ENCODE results near the gene CDK5RAP2. TPM values are rescaled to one million over a fixed set of nuclear protein-coding genes. Genes with fewer than 3 reads are reported as not detected.

CDK5RAP2 gene
- total and polyA plus RNA-seq, 9 of the 15 experiments (the other 6 are each of a cell fraction or from before 2014, with no cell fraction given), result 19.9 to 68.8 (median 42.2) TPM

DNA sequence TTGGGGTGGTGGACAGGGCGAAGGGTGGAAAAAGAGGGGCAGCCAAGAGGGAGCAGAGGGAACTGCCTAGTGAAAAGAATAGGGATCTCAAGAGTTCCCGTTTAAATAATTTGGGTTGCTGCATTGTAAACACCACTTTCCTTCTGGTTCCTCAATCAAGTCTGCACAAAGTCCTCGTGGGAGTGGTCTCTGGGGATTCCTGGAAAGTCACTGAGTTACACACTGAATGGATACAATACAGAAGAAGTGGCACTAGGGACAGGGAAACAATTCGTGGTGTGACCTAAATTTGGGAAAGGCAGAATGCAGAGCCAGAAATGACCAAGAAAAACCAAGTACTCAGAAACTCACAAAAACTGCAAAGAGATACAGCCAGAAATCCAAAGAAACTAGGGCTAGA, 161.7 kb downstream of the CDK5RAP2 start:
- DNase-seq (ENCODE audit: extremely low read depth in 1 of 4, low spot score in 3 of 4) (no peak), FAIRE-seq (no peak), ATAC-seq (no peak)
- Histone ChIP-seq H3K9ac (ENCODE audit: insufficient read depth in 1 of 2, low read depth in 2 of 2, low read length in 2 of 2) (no peak overlapping the region), H4K20me1 (replicated peaks; ENCODE audit: control insufficient read depth, insufficient read depth, low read length) (no peaks in the 10 kb centered on the region), H3K4me3 (no peak overlapping the region), H2AFZ (ENCODE audit: low read depth, low read length) (no peak overlapping the region), H3K9me1 (ENCODE audit: control insufficient read depth, insufficient read depth, low read length) (no peaks in the 10 kb centered on the region), H3K4me1 (replicated peaks in 1 of 2; ENCODE audit: control insufficient read depth in 2 of 2, insufficient read depth in 2 of 2, low read length in 2 of 2) (peaks cover 0 to 3% of the 10 kb centered on the region in 2 experiments; a peak in 1 of 5 replicates), H3K79me2 (ENCODE audit: control insufficient read depth, insufficient read depth, low read length) (no peaks in the 10 kb centered on the region), H3K36me3 (ENCODE audit: control insufficient read depth, insufficient read depth, low read length) (peaks cover 73% of the 10 kb centered on the region), H3K27me3 (ENCODE audit: control insufficient read depth in 2 of 2, insufficient read depth in 2 of 2, low read length in 2 of 2) (no peaks in the 10 kb centered on the region), H3K27ac (ENCODE audit: extremely low read depth, low read depth, low read length) (no peak overlapping the region), H3K4me2 (ENCODE audit: insufficient read depth, low read length) (no peak overlapping the region), H3K9me3 (replicated peaks; ENCODE audit: control insufficient read depth, insufficient read depth, low read depth, low read length) (no peaks in the 10 kb centered on the region)
- ChIA-PET CTCF (ENCODE audit: low intra/inter-chr PET ratio) (no interaction called here), POLR2A (no interaction called here)
- in situ Hi-C loops (cut with MboI), result no loop called here
- intact Hi-C loops (cut with micrococcal nuclease), result no loop called here
- WGBS (ENCODE audit: insufficient coverage, low coverage, missing lambda C conversion rate), result 61% methylated on average over 4 of the region's 4 CpGs
- no TSS peak for BruUV-seq (replicated peaks)
- TF ChIP-seq ATF7 (IDR thresholded peaks at IDR 0.05), result no peak
- no peak for TF ChIP-seq ZBED1 (IDR thresholded peaks at IDR 0.05)
- no peak for TF ChIP-seq LARP7 (IDR thresholded peaks at IDR 0.05)
- no peak for TF ChIP-seq DMBX1 (CRISPR knock-in tag; IDR thresholded peaks at IDR 0.05; ENCODE audit: borderline replicate concordance)
- TF ChIP-seq, protein P1, sequence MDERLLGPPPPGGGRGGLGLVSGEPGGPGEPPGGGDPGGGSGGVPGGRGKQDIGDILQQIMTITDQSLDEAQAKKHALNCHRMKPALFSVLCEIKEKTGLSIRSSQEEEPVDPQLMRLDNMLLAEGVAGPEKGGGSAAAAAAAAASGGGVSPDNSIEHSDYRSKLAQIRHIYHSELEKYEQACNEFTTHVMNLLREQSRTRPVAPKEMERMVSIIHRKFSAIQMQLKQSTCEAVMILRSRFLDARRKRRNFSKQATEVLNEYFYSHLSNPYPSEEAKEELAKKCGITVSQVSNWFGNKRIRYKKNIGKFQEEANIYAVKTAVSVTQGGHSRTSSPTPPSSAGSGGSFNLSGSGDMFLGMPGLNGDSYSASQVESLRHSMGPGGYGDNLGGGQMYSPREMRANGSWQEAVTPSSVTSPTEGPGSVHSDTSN (CRISPR knock-in tag; IDR thresholded peaks at IDR 0.05; ENCODE audit: low read depth), result no peak
- TF ChIP-seq, protein P1 (tag; conservative IDR thresholded peaks at IDR 0.05; ENCODE audit: low read depth), result no peak
- no peak for TF ChIP-seq THRAP3 (IDR thresholded peaks at IDR 0.05; ENCODE audit: borderline replicate concordance)
- TF ChIP-seq, protein P2, sequence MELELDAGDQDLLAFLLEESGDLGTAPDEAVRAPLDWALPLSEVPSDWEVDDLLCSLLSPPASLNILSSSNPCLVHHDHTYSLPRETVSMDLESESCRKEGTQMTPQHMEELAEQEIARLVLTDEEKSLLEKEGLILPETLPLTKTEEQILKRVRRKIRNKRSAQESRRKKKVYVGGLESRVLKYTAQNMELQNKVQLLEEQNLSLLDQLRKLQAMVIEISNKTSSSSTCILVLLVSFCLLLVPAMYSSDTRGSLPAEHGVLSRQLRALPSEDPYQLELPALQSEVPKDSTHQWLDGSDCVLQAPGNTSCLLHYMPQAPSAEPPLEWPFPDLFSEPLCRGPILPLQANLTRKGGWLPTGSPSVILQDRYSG (tag; conservative IDR thresholded peaks at IDR 0.05; ENCODE audit: low read depth), result no peak
- TF ChIP-seq KDM1A (IDR thresholded peaks at IDR 0.05), result no peak
- TF ChIP-seq, protein P3, sequence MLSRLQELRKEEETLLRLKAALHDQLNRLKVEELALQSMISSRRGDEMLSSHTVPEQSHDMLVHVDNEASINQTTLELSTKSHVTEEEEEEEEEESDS (CRISPR knock-in tag; IDR thresholded peaks at IDR 0.05), result no peak
- TF ChIP-seq POLR3A (IDR thresholded peaks at IDR 0.05; ENCODE audit: borderline replicate concordance, extremely low read depth, insufficient read depth, insufficient read length), result no peak
- TF ChIP-seq CXXC5 (CRISPR knock-in tag; IDR thresholded peaks at IDR 0.05), result no peak
- TF ChIP-seq PHB (CRISPR knock-in tag; IDR thresholded peaks at IDR 0.05), result no peak
- TF ChIP-seq, protein P4, sequence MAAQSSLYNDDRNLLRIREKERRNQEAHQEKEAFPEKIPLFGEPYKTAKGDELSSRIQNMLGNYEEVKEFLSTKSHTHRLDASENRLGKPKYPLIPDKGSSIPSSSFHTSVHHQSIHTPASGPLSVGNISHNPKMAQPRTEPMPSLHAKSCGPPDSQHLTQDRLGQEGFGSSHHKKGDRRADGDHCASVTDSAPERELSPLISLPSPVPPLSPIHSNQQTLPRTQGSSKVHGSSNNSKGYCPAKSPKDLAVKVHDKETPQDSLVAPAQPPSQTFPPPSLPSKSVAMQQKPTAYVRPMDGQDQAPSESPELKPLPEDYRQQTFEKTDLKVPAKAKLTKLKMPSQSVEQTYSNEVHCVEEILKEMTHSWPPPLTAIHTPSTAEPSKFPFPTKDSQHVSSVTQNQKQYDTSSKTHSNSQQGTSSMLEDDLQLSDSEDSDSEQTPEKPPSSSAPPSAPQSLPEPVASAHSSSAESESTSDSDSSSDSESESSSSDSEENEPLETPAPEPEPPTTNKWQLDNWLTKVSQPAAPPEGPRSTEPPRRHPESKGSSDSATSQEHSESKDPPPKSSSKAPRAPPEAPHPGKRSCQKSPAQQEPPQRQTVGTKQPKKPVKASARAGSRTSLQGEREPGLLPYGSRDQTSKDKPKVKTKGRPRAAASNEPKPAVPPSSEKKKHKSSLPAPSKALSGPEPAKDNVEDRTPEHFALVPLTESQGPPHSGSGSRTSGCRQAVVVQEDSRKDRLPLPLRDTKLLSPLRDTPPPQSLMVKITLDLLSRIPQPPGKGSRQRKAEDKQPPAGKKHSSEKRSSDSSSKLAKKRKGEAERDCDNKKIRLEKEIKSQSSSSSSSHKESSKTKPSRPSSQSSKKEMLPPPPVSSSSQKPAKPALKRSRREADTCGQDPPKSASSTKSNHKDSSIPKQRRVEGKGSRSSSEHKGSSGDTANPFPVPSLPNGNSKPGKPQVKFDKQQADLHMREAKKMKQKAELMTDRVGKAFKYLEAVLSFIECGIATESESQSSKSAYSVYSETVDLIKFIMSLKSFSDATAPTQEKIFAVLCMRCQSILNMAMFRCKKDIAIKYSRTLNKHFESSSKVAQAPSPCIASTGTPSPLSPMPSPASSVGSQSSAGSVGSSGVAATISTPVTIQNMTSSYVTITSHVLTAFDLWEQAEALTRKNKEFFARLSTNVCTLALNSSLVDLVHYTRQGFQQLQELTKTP (IDR thresholded peaks at IDR 0.05; ENCODE audit: low read depth in 1 of 2, partially characterized antibody in 2 of 2), result no peak
- TF ChIP-seq, protein P5, sequence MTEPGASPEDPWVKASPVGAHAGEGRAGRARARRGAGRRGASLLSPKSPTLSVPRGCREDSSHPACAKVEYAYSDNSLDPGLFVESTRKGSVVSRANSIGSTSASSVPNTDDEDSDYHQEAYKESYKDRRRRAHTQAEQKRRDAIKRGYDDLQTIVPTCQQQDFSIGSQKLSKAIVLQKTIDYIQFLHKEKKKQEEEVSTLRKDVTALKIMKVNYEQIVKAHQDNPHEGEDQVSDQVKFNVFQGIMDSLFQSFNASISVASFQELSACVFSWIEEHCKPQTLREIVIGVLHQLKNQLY (CRISPR knock-in tag; conservative IDR thresholded peaks at IDR 0.05), result no peak

All from K562 (cell line).